Right ventricle myocardium inferior (tissue), 1 donor: ENCODE data around the gene BABAM2. TPM values are rescaled to one million over a fixed set of nuclear protein-coding genes. Genes with fewer than 3 reads are reported as not detected.
"Not testable (repeated sequence)": the region's sequence is repeated elsewhere in the genome, so short reads cannot be mapped to it uniquely, and the experiment has no call there.

Experiments used
- ATAC-seq: fragments of 200-7000 bp; cut with Tn5 transposase; one replicate; pipeline ENCODE4 v1.9.1; 2020; ENCODE audit warnings: mild to moderate bottlenecking, moderate library complexity
- DNase-seq: peaks from one replicate; pipeline ENCODE4 v3.0.0; 2021; ENCODE audit errors: missing footprints
- intact Hi-C: fragments of 100-400 bp; cut with DNase I; formaldehyde crosslinking; loops from one replicate; pipeline ENCODE4 v1.11.0; 2022
- total RNA-seq: library from RNA; stranded (reverse); fragmentation: NEBNext Ultra II Directional; extraction: Animal tissue kit (Norgen Biotek cat#: 25700); gene quantifications from one replicate; pipeline ENCODE4 v1.2.1, GENCODE V29; 2021
- donor health status: DM: no; HTN: yes; CAD: no; lungs with severe emphysema.

BABAM2 gene
- total RNA-seq, 1 donor from 2014 or later = 53.0 TPM

GRCh38 chr2:27958711-27959378 lies 68.3 kb downstream of the BABAM2 start:
- DNase-seq (no peak), ATAC-seq (no peak)
- intact Hi-C loops = loop anchor here (2.0 kb wide), 1 partner anchor 432 kb away; no protein-coding TSS in a partner anchor

- DNase-seq = no peak
- no peak for ATAC-seq
- intact Hi-C loops = loop anchor here (2.0 kb wide), 1 partner anchor 431 kb away; no protein-coding TSS in a partner anchor
Observed at GRCh38 chr2:27959496-27959895, 69.0 kb downstream of the BABAM2 start.

GRCh38 chr2:27960237-27960912 lies 69.8 kb downstream of the BABAM2 start:
- DNase-seq (no peak), ATAC-seq (no peak)
- intact Hi-C loops = no loop called here

GRCh38 chr2:27962006-27962405 lies 71.5 kb downstream of the BABAM2 start:
- intact Hi-C loops = no loop called here
- ATAC-seq = no peak

GRCh38 chr2:27963472-27963871 lies 72.9 kb downstream of the BABAM2 start:
- no peak for ATAC-seq
- intact Hi-C loops = no loop called here

More at GRCh38 chr2:27962006-27962405, 71.5 kb downstream of the BABAM2 start:
- DNase-seq = no peak

GRCh38 chr2:27964067-27964466 lies 73.5 kb downstream of the BABAM2 start:
- DNase-seq (no peak), ATAC-seq (no peak)
- intact Hi-C loops = no loop called here

More at GRCh38 chr2:27963472-27963871, 72.9 kb downstream of the BABAM2 start:
- DNase-seq = no peak

- intact Hi-C loops = no loop called here
- ATAC-seq (no peak), DNase-seq (no peak)
Observed at GRCh38 chr2:27965841-27966240, 75.3 kb downstream of the BABAM2 start.

- intact Hi-C loops = no loop called here
- no peak for DNase-seq
- ATAC-seq = peak; percentile 73
Observed at GRCh38 chr2:27966466-27966865, 75.9 kb downstream of the BABAM2 start.

- ATAC-seq = no peak
- intact Hi-C loops = no loop called here
- DNase-seq = no peak
Observed at GRCh38 chr2:27967076-27967475, 76.5 kb downstream of the BABAM2 start.

- intact Hi-C loops, ATAC-seq: not testable (repeated sequence)
Observed at GRCh38 chr2:27968045-27968444, 77.5 kb downstream of the BABAM2 start.

GRCh38 chr2:27968957-27969356 lies 78.4 kb downstream of the BABAM2 start:
- intact Hi-C loops, DNase-seq, ATAC-seq: not testable (repeated sequence)

More at GRCh38 chr2:27968045-27968444, 77.5 kb downstream of the BABAM2 start:
- not testable (repeated sequence) for DNase-seq

- DNase-seq (no peak), ATAC-seq (no peak)
- intact Hi-C loops = no loop called here
Observed at GRCh38 chr2:27972311-27972710, 81.8 kb downstream of the BABAM2 start.

- intact Hi-C loops = no loop called here
- DNase-seq (no peak), ATAC-seq (no peak)
Observed at GRCh38 chr2:27973592-27973991, 83.1 kb downstream of the BABAM2 start.

GRCh38 chr2:27976308-27976707 lies 85.8 kb downstream of the BABAM2 start:
- no peak for DNase-seq
- no peak for ATAC-seq
- intact Hi-C loops = no loop called here

GRCh38 chr2:27977731-27978312 lies 87.3 kb downstream of the BABAM2 start:
- intact Hi-C loops = no loop called here
- no peak for DNase-seq
- ATAC-seq = no peak

GRCh38 chr2:27978761-27979160 lies 88.2 kb downstream of the BABAM2 start:
- ATAC-seq, intact Hi-C loops, DNase-seq: not testable (repeated sequence)

- DNase-seq = no peak
- intact Hi-C loops = no loop called here
- no peak for ATAC-seq
Observed at GRCh38 chr2:27980242-27980641, 89.7 kb downstream of the BABAM2 start.

GRCh38 chr2:27984153-27984552 lies 93.6 kb downstream of the BABAM2 start:
- DNase-seq (no peak), ATAC-seq (no peak)
- intact Hi-C loops = no loop called here

GRCh38 chr2:27988306-27988705 lies 97.8 kb downstream of the BABAM2 start:
- intact Hi-C loops = no loop called here
- no peak for ATAC-seq
- no peak for DNase-seq

- intact Hi-C loops = no loop called here
- DNase-seq = no peak
- ATAC-seq = no peak
Observed at GRCh38 chr2:27988718-27989117, 98.2 kb downstream of the BABAM2 start.
